ENCODE data around the gene TBX4. TPM values are rescaled to one million over a fixed set of nuclear protein-coding genes. Genes with fewer than 3 reads are reported as not detected.
A peak's percentile ranks its signal among the peaks of the same experiment; 100 is the strongest.

Gene TBX4
- total and polyA plus RNA-seq, 2 of the 13 experiments (the other 11 are each of a cell fraction or from before 2014, with no cell fraction given) = 0.11 to 1.1 TPM

- no peak for TF ChIP-seq U2AF2 (IDR thresholded peaks at IDR 0.05; ENCODE audit: low read depth, low read length)
- 0 out of 2 replicates have a peak, but pooled peaks have one; percentile 18 for TF ChIP-seq CBFB (CRISPR knock-in tag; IDR thresholded peaks at IDR 0.05)
- TF ChIP-seq ZNF367 (CRISPR knock-in tag; IDR thresholded peaks at IDR 0.05; ENCODE audit: borderline replicate concordance) = no peak
- TF ChIP-seq ZNF761 (CRISPR knock-in tag; conservative IDR thresholded peaks at IDR 0.05) = no peak
- peak; percentile 48 for TF ChIP-seq SP5 (CRISPR knock-in tag; IDR thresholded peaks at IDR 0.05; ENCODE audit: borderline replicate concordance, low read depth)
- TF ChIP-seq THAP8 (CRISPR knock-in tag; IDR thresholded peaks at IDR 0.05; ENCODE audit: borderline replicate concordance) = no peak
- peak; percentile 18 for TF ChIP-seq ZNF331 (CRISPR knock-in tag; IDR thresholded peaks at IDR 0.05)
- TF ChIP-seq, protein P1, sequence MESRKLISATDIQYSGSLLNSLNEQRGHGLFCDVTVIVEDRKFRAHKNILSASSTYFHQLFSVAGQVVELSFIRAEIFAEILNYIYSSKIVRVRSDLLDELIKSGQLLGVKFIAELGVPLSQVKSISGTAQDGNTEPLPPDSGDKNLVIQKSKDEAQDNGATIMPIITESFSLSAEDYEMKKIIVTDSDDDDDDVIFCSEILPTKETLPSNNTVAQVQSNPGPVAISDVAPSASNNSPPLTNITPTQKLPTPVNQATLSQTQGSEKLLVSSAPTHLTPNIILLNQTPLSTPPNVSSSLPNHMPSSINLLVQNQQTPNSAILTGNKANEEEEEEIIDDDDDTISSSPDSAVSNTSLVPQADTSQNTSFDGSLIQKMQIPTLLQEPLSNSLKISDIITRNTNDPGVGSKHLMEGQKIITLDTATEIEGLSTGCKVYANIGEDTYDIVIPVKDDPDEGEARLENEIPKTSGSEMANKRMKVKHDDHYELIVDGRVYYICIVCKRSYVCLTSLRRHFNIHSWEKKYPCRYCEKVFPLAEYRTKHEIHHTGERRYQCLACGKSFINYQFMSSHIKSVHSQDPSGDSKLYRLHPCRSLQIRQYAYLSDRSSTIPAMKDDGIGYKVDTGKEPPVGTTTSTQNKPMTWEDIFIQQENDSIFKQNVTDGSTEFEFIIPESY (CRISPR knock-in tag; IDR thresholded peaks at IDR 0.05) = no peak
- TF ChIP-seq NFRKB (IDR thresholded peaks at IDR 0.05) = no peak
- no peak for TF ChIP-seq YEATS4 (CRISPR knock-in tag; IDR thresholded peaks at IDR 0.05; ENCODE audit: borderline replicate concordance)
- TF ChIP-seq, protein P2, sequence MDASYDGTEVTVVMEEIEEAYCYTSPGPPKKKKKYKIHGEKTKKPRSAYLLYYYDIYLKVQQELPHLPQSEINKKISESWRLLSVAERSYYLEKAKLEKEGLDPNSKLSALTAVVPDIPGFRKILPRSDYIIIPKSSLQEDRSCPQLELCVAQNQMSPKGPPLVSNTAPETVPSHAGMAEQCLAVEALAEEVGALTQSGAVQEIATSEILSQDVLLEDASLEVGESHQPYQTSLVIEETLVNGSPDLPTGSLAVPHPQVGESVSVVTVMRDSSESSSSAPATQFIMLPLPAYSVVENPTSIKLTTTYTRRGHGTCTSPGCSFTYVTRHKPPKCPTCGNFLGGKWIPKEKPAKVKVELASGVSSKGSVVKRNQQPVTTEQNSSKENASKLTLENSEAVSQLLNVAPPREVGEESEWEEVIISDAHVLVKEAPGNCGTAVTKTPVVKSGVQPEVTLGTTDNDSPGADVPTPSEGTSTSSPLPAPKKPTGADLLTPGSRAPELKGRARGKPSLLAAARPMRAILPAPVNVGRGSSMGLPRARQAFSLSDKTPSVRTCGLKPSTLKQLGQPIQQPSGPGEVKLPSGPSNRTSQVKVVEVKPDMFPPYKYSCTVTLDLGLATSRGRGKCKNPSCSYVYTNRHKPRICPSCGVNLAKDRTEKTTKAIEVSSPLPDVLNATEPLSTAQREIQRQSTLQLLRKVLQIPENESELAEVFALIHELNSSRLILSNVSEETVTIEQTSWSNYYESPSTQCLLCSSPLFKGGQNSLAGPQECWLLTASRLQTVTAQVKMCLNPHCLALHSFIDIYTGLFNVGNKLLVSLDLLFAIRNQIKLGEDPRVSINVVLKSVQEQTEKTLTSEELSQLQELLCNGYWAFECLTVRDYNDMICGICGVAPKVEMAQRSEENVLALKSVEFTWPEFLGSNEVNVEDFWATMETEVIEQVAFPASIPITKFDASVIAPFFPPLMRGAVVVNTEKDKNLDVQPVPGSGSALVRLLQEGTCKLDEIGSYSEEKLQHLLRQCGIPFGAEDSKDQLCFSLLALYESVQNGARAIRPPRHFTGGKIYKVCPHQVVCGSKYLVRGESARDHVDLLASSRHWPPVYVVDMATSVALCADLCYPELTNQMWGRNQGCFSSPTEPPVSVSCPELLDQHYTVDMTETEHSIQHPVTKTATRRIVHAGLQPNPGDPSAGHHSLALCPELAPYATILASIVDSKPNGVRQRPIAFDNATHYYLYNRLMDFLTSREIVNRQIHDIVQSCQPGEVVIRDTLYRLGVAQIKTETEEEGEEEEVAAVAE (CRISPR knock-in tag; IDR thresholded peaks at IDR 0.05; ENCODE audit: borderline replicate concordance) = 0 out of 2 replicates have a peak, but pooled peaks have one; percentile 21
- no peak for TF ChIP-seq ZNF7 (CRISPR knock-in tag; IDR thresholded peaks at IDR 0.05)
- TF ChIP-seq ZNF589 (CRISPR knock-in tag; conservative IDR thresholded peaks at IDR 0.05) = no peak
- TF ChIP-seq KMT2A (CRISPR knock-in tag; IDR thresholded peaks at IDR 0.05) = no peak
- no peak for TF ChIP-seq NR2C2 (CRISPR knock-in tag; IDR thresholded peaks at IDR 0.05; ENCODE audit: borderline replicate concordance)
- TF ChIP-seq DNMT3B (CRISPR knock-in tag; conservative IDR thresholded peaks at IDR 0.05) = no peak
- TF ChIP-seq RBM39 (IDR thresholded peaks at IDR 0.05; ENCODE audit: low read depth, low read length, poor library complexity, severe bottlenecking) = no peak
- TF ChIP-seq ATF7 (IDR thresholded peaks at IDR 0.05) = no peak
- TF ChIP-seq ATF7 (CRISPR knock-in tag; IDR thresholded peaks at IDR 0.05) = 0 out of 2 replicates have a peak, but pooled peaks have one; percentile 41
- TF ChIP-seq ZNF432 (CRISPR knock-in tag; IDR thresholded peaks at IDR 0.05; ENCODE audit: borderline replicate concordance) = no peak
- no peak for TF ChIP-seq NFE2L2 (IDR thresholded peaks at IDR 0.05; ENCODE audit: low read length)
- TF ChIP-seq FOXP1 (IDR thresholded peaks at IDR 0.05) = no peak
- no peak for TF ChIP-seq FOXP1 (CRISPR knock-in tag; IDR thresholded peaks at IDR 0.05)
These were observed 37.9 kb upstream of the TBX4 start (continued) for GRCh38 chr17:61414141-61414935.

All from HepG2 (cell line).